Activated naive CD4-positive, alpha-beta T cell treated with anti-CD3 and anti-CD28 coated beads, Interleukin-2, amount 50 U/mL, for 72 hours (primary cell): ENCODE data around the gene RAB37. TPM values are rescaled to one million over a fixed set of nuclear protein-coding genes. Genes with fewer than 3 reads are reported as not detected.

Experiments
- ATAC-seq, 2 donors: fragments of 150-1000 bp; cut with Tn5 transposase; 2 replicates each; pipeline ENCODE4 v1.10.0; 2021; ENCODE audit warnings: mild to moderate bottlenecking in 2 of 2, moderate library complexity in 2 of 2
- DNase-seq, 2 donors: peaks; one replicate each; pipeline ENCODE4 v3.0.0; 2021 to 2022; ENCODE audit warnings: low spot score in 2 of 2
- H3K27ac Mint-ChIP-seq, 2 donors: one replicate each; pipeline ENCODE4 v1.8.0; 2022; ENCODE audit warnings: mild to moderate bottlenecking in 2 of 2, mixed read lengths in 2 of 2
- H3K36me3 Mint-ChIP-seq, 2 donors: one replicate each; pipeline ENCODE4 v1.8.0; 2022; ENCODE audit warnings: mixed read lengths in 2 of 2
- H3K9me3 Mint-ChIP-seq, 2 donors: one replicate each; pipeline ENCODE4 v1.8.0; 2022; ENCODE audit warnings: mixed read lengths in 2 of 2
- total RNA-seq, 2 donors: library from RNA; stranded (reverse); gene quantifications; one replicate each; pipeline ENCODE4 v1.2.3, GENCODE V29; 2022

Gene RAB37
- total RNA-seq, 2 donors from 2014 or later, result 3.4 to 4.0 TPM

- H3K9me3 Mint-ChIP-seq, result peaks cover 0 to 3% of the 10 kb centered on the region in 2 donors
- peak; percentile 67 to 84 for DNase-seq
- no peaks in the 10 kb centered on the region for H3K36me3 Mint-ChIP-seq
- peak; percentile 72 to 85 for ATAC-seq
- peak overlapping the region; percentile 50 to 66 for H3K27ac Mint-ChIP-seq
These were observed 1.3 kb downstream of the RAB37 start for GRCh38 chr17:74738051-74738996.

- peaks cover 0 to 5% of the 10 kb centered on the region in 2 donors for H3K36me3 Mint-ChIP-seq
- H3K27ac Mint-ChIP-seq, result peak overlapping the region; percentile 66 to 88
- DNase-seq (no peak), ATAC-seq (no peak)
- H3K9me3 Mint-ChIP-seq, result peaks cover 0 to 10% of the 10 kb centered on the region in 2 donors
These were observed 2.3 kb downstream of the RAB37 start for GRCh38 chr17:74739227-74739831.

- Mint-ChIP-seq H3K36me3 (peaks cover 0 to 5% of the 10 kb centered on the region in 2 donors), H3K9me3 (peaks cover 0 to 10% of the 10 kb centered on the region in 2 donors), H3K27ac (no peak overlapping the region)
- no peak for ATAC-seq
- no peak for DNase-seq
These were observed 3.1 kb downstream of the RAB37 start for GRCh38 chr17:74740173-74740572.

- Mint-ChIP-seq H3K9me3 (peaks cover 0 to 10% of the 10 kb centered on the region in 2 donors), H3K36me3 (peaks cover 0 to 5% of the 10 kb centered on the region in 2 donors), H3K27ac (peak overlapping the region in 1 of 2 donors; percentile 76)
- ATAC-seq (no peak), DNase-seq (no peak)
These were observed 3.8 kb downstream of the RAB37 start for GRCh38 chr17:74740641-74741387.

- DNase-seq (peak in 1 of 2 donors; percentile 67), ATAC-seq (peak; percentile 27)
- Mint-ChIP-seq H3K27ac (peak overlapping the region; percentile 76 to 84), H3K36me3 (peaks cover 0 to 5% of the 10 kb centered on the region in 2 donors), H3K9me3 (peaks cover 0 to 10% of the 10 kb centered on the region in 2 donors)
These were observed 5.1 kb downstream of the RAB37 start for GRCh38 chr17:74742153-74742515.

- Mint-ChIP-seq H3K9me3 (peaks cover 0 to 10% of the 10 kb centered on the region in 2 donors), H3K36me3 (peaks cover 0 to 5% of the 10 kb centered on the region in 2 donors), H3K27ac (peak overlapping the region; percentile 40 to 76)
- DNase-seq (no peak), ATAC-seq (no peak)
These were observed 6.0 kb downstream of the RAB37 start for GRCh38 chr17:74742978-74743545.

GRCh38 chr17:74743755-74744154 lies 6.7 kb downstream of the RAB37 start:
- H3K27ac Mint-ChIP-seq, result peak overlapping the region in 1 of 2 donors; percentile 76
- ATAC-seq, result no peak

GRCh38 chr17:74744349-74744713 lies 7.3 kb downstream of the RAB37 start:
- H3K36me3 Mint-ChIP-seq, result peaks cover under 1 to 6% of the 10 kb centered on the region in 2 donors
- peak overlapping the region in 1 of 2 donors; percentile 82 for H3K27ac Mint-ChIP-seq
- no peak for DNase-seq
- no peak for ATAC-seq
- peaks cover 0 to 10% of the 10 kb centered on the region in 2 donors for H3K9me3 Mint-ChIP-seq

More at GRCh38 chr17:74743755-74744154, 6.7 kb downstream of the RAB37 start:
- H3K9me3 Mint-ChIP-seq, result peaks cover 0 to 10% of the 10 kb centered on the region in 2 donors
- H3K36me3 Mint-ChIP-seq, result peaks cover 0 to 5% of the 10 kb centered on the region in 2 donors
- no peak for DNase-seq

GRCh38 chr17:74744714-74745547 lies 7.9 kb downstream of the RAB37 start:
- H3K36me3 Mint-ChIP-seq, result peaks cover 6 to 12% of the 10 kb centered on the region in 2 donors
- H3K9me3 Mint-ChIP-seq, result peaks cover 0 to 10% of the 10 kb centered on the region in 2 donors
- ATAC-seq (peak; percentile 18 to 23), DNase-seq (peak; percentile 88 to 98)
- peak overlapping the region in 1 of 2 donors; percentile 82 for H3K27ac Mint-ChIP-seq

GRCh38 chr17:74745548-74746177 lies 8.6 kb downstream of the RAB37 start:
- ATAC-seq (no peak), DNase-seq (no peak)
- Mint-ChIP-seq H3K36me3 (peaks cover 11 to 18% of the 10 kb centered on the region in 2 donors), H3K9me3 (peaks cover 0 to 10% of the 10 kb centered on the region in 2 donors), H3K27ac (no peak overlapping the region)

- peaks cover 0 to 10% of the 10 kb centered on the region in 2 donors for H3K9me3 Mint-ChIP-seq
- H3K27ac Mint-ChIP-seq, result no peak overlapping the region
- DNase-seq (no peak), ATAC-seq (no peak)
- H3K36me3 Mint-ChIP-seq, result peaks cover 18 to 24% of the 10 kb centered on the region in 2 donors
These were observed 9.3 kb downstream of the RAB37 start for GRCh38 chr17:74746376-74746775.

- peaks cover 19 to 28% of the 10 kb centered on the region in 2 donors for H3K36me3 Mint-ChIP-seq
- ATAC-seq, result no peak
- peaks cover 0 to 10% of the 10 kb centered on the region in 2 donors for H3K9me3 Mint-ChIP-seq
- DNase-seq, result no peak
- no peak overlapping the region for H3K27ac Mint-ChIP-seq
These were observed 9.9 kb downstream of the RAB37 start for GRCh38 chr17:74746922-74747321.

GRCh38 chr17:74748279-74748528 lies 11.1 kb downstream of the RAB37 start:
- Mint-ChIP-seq H3K27ac (peak overlapping the region in 1 of 2 donors; percentile 83), H3K36me3 (peaks cover 29 to 37% of the 10 kb centered on the region in 2 donors), H3K9me3 (peaks cover 0 to 8% of the 10 kb centered on the region in 2 donors)
- DNase-seq, result peak in 1 of 2 donors; percentile 97
- ATAC-seq, result no peak

GRCh38 chr17:74748529-74749278 lies 11.6 kb downstream of the RAB37 start, which contains the start of gene NHERF1:
NHERF1 (plus strand) TSS chr17:74748628; CDS start chr17:74748847, 219 bp downstream.
- H3K27ac Mint-ChIP-seq, result peak within 1 kb of the TSS; percentile 83 to 99
- peaks cover 29 to 35% of the 10 kb centered on the region in 2 donors for H3K36me3 Mint-ChIP-seq
- ATAC-seq (peak; percentile 88 to 92), DNase-seq (peak; percentile 69 to 98)
- H3K9me3 Mint-ChIP-seq, result peaks cover 0 to 3% of the 10 kb centered on the region in 2 donors
